ES-I3 (cell line): ENCODE results near the gene GLRX5.
"Not testable (repeated sequence)": the region's sequence is repeated elsewhere in the genome, so short reads cannot be mapped to it uniquely, and the experiment has no call there.

Experiments
- H3K36me3 ChIP-seq: 2 replicates; pipeline ENCODE4 v1.6.1; 2013; ENCODE audit warnings: mild to moderate bottlenecking, low read length, control low read depth, moderate library complexity; ENCODE audit not compliant: insufficient read depth
- H3K4me1 ChIP-seq: 2 replicates; pipeline ENCODE4 v1.6.1; 2013; ENCODE audit warnings: mild to moderate bottlenecking, control low read depth, low read length; ENCODE audit not compliant: insufficient read depth
- H3K9ac ChIP-seq: 2 replicates; pipeline ENCODE4 v1.6.1; 2013; ENCODE audit warnings: low read depth, mild to moderate bottlenecking, low read length, moderate library complexity
- H3K9me3 ChIP-seq: 2 replicates; pipeline ENCODE4 v1.6.1; 2013; ENCODE audit warnings: mild to moderate bottlenecking, low read length, moderate library complexity; ENCODE audit not compliant: control insufficient read depth, insufficient read depth

GLRX5 gene

DNA sequence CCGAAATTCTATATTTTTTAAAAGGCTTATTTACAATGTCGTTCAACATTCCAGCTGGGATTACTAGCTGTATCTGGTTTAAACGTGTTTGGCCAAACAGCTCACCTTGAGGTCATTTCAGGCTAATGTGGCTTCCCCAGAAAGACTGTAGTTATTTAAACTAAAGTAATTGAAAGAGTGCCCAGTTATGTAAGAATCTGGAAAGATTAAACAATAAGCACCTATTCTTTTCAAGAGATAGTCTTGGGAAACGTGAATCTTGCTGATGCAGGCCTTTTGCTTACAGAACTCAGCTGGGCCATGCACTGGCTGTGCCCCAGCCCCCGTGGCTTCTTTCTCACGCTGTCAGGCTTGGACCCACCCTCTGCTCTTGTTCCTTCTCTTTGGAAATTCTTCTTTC, 24.4 kb downstream of the GLRX5 start:
- H3K4me1 ChIP-seq, result 0 out of 2 replicates have a peak, but pooled peaks cover 5% of the 10 kb centered on the region
- H3K36me3 ChIP-seq, result no peaks in the 10 kb centered on the region
- no peaks in the 10 kb centered on the region for H3K9me3 ChIP-seq
- H3K9ac ChIP-seq, result no peak overlapping the region

DNA sequence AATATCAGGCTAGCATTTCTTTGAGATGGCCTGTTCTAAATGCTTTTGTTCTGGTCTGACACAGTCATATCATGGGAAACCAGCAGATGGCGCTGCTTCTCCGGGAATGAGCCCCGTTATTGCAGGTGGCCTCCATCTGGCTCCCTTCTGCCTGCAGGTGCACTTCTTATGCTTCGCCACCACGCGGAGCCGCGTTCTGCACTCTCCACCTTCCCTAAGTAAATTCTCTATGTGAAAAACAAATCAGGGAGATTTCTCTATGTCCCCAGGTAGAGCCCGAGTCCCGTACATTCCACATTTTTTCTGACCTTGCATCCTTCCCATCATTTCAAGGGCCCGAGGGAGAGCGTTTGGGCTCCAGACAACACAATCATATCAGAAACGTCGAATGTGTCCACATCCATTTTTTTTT, 26.2 kb downstream of the GLRX5 start:
- Histone ChIP-seq H3K4me1 (0 out of 2 replicates have a peak, but pooled peaks cover 5% of the 10 kb centered on the region), H3K9me3 (no peaks in the 10 kb centered on the region), H3K9ac (no peak overlapping the region), H3K36me3 (no peaks in the 10 kb centered on the region)

GRCh38 chr14:95562892-95563685, 28.2 kb downstream of the GLRX5 start:
- H3K4me1 ChIP-seq, result no peaks in the 10 kb centered on the region
- no peak overlapping the region for H3K9ac ChIP-seq

GRCh38 chr14:95564060-95564459, 29.2 kb downstream of the GLRX5 start:
- no peaks in the 10 kb centered on the region for H3K4me1 ChIP-seq
- no peak overlapping the region for H3K9ac ChIP-seq
- H3K36me3 ChIP-seq, result no peaks in the 10 kb centered on the region
- no peaks in the 10 kb centered on the region for H3K9me3 ChIP-seq

More at GRCh38 chr14:95562892-95563685, 28.2 kb downstream of the GLRX5 start:
- Histone ChIP-seq H3K9me3 (no peaks in the 10 kb centered on the region), H3K36me3 (no peaks in the 10 kb centered on the region)

DNA sequence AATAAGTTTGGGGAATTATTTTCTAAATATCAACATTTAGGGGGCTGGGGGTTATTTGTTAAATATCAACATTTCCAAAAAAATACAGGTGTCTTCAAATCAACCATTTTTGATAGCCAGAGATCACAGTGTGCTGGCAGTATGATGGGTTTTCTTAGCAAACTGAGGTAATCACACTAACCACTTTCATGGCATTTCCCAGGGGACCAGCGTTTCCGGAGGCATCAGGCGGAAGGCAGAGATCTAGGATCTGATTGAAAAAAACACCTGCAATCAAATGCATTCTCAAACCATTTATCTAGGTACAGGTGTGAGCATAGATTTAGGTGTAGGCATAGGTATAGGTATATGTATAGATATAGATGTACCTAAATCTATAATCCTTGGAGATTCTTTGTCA, 34.6 kb downstream of the GLRX5 start:
- Histone ChIP-seq H3K4me1 (no peaks in the 10 kb centered on the region), H3K9ac (no peak overlapping the region), H3K36me3 (no peaks in the 10 kb centered on the region), H3K9me3 (no peaks in the 10 kb centered on the region)

DNA sequence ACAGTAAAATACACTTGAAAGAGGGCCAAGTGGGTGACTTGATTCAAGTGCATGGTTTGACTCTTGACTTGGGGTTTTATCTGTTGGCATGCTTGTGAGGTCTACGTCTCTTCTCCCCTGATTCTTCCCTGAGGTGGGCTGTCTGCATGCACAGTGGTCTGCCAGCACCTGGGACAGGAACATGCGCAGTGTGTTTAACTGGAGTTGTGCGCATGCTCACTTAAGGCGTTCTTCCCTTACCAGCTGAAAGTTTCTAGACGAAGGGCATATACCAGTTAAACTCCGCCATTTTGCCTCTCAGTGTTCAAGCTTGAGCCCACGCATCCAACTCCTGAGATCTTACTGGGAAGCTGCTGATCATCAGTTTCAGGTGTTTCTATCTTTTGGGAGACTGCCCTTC, 38.5 kb downstream of the GLRX5 start:
- H3K36me3 ChIP-seq, result no peaks in the 10 kb centered on the region
- H3K9ac ChIP-seq, result no peak overlapping the region
- H3K9me3 ChIP-seq, result no peaks in the 10 kb centered on the region
- H3K4me1 ChIP-seq, result 0 out of 2 replicates have a peak, but pooled peaks cover 5% of the 10 kb centered on the region

GRCh38 chr14:95575840-95576473, 41.1 kb downstream of the GLRX5 start:
- Histone ChIP-seq H3K9ac (no peak overlapping the region), H3K36me3 (no peaks in the 10 kb centered on the region), H3K4me1 (0 out of 2 replicates have a peak, but pooled peaks cover 5% of the 10 kb centered on the region), H3K9me3 (no peaks in the 10 kb centered on the region)

- H3K9me3 ChIP-seq, result no peaks in the 10 kb centered on the region
- no peak overlapping the region for H3K9ac ChIP-seq
- H3K36me3 ChIP-seq, result no peaks in the 10 kb centered on the region
- 0 out of 2 replicates have a peak, but pooled peaks cover 5% of the 10 kb centered on the region for H3K4me1 ChIP-seq
These were observed 42.4 kb downstream of the GLRX5 start for GRCh38 chr14:95577067-95577800.

DNA sequence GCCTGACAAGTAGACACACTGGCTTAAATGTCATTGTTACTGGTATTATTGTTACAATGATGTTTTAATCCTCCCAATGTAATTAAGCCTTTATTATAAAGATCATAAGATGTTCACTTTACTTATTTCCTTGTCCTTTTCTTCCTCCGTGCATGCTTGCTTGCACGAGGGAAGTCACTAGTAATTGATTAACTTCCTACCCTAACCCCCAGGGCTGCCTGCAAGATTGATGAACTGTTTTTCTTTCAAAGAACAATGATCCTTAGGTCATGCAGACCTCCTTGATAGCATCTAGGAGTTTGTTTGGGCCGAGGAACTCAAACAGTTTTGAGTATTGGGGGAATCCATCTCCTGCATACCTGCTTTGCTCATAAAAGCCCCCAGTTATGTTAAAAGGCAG, 43.0 kb downstream of the GLRX5 start:
- H3K4me1 ChIP-seq, result 0 out of 2 replicates have a peak, but pooled peaks cover 5% of the 10 kb centered on the region
- no peaks in the 10 kb centered on the region for H3K36me3 ChIP-seq
- no peak overlapping the region for H3K9ac ChIP-seq
- H3K9me3 ChIP-seq, result no peaks in the 10 kb centered on the region

- not testable (repeated sequence) for H3K4me1 ChIP-seq, H3K9me3 ChIP-seq, H3K9ac ChIP-seq, H3K36me3 ChIP-seq
These were observed 49.2 kb downstream of the GLRX5 start for GRCh38 chr14:95583836-95584617.

DNA sequence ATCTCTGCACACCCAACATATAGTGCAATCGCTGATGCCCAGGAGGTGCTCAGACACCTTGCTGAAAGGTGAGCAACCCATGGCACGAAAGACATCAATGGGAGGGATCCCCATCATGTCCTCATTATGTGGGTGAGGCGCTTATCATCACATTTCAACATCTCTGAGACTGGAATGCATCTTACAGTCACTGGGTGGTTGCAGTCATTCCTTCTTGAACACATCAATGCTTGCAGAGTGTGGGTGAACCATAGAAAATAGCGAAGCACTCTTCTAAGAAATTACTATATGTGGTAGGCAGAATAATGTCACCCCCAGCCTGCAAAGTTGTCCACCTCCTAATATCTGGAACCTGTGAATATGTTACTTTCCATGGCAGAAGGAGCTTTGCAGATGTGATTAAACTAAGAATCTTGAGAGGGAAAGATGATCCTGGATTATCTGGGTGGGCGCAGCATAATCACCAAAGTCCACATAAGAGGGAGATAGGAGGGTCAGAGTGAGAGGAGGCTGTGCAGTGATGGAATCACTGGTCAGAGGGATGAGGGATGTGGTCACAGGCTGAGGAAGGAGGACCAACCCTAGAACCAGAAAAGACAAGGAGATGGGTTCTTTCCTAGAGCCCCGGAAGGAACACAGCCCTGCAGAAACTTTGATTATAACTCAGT, 51.2 kb downstream of the GLRX5 start:
- no peaks in the 10 kb centered on the region for H3K4me1 ChIP-seq
- H3K9me3 ChIP-seq, result no peaks in the 10 kb centered on the region
- no peak overlapping the region for H3K9ac ChIP-seq
- no peaks in the 10 kb centered on the region for H3K36me3 ChIP-seq

DNA sequence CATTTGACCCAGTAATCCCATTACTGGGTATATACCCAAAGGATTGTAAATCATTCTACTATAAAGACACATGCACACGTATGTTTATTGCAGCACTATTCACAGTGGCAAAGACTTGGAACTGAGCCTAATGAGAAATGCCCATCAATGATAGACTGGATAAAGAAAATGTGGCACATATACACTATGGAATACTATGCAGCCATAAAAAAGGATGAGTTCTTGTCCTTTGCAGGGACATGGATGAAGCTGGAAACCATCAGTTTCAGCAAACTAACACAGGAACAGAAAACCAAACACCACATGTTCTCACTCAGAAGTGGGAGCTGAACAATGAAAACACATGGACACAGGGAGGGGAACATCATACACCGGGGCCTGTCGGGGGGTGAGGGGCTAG, 56.3 kb downstream of the GLRX5 start:
- H3K9ac ChIP-seq, H3K36me3 ChIP-seq: not testable (repeated sequence)

More for the DNA sequence above, 56.3 kb downstream of the GLRX5 start:
- H3K9me3 ChIP-seq, H3K4me1 ChIP-seq: not testable (repeated sequence)
